ENCODE results near the gene USP21. TPM values are rescaled to one million over a fixed set of nuclear protein-coding genes. Genes with fewer than 3 reads are reported as not detected.

USP21 gene
- total and polyA plus RNA-seq, 2 of the 13 experiments (the other 11 are each of a cell fraction or from before 2014, with no cell fraction given), result 10.1 to 33.1 TPM

DNA sequence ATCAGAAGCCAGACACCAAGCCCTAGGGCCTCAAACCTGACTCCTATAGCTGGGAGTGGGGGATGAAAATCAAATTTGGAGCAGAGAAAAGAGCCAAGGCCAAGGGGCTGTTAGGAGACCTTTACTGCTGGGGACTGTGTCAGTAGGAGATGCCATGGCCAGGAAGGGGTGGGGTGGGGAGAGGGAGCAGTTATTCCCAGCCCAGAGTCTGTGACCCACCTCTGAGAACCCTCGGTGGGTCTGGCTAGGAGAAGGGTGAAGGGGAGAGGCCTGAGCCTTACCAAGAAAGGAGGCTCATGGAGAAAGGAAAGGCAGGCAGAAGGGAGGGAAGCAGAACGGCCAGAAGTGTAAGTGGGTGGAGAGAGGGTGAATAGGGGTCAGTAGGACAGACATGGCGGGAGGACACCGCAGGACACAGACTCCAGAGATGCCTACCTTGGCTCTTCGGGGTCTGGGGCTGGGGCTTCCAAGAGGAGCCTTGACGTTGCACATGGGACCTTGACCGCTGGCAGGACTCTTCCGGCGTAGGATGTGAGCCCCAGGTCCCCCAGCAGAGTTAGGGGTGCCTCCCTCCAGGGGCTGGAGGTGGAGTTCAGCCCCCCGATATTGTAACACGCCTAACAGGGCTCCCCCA, 38.4 kb downstream of the USP21 start:
- BruUV-seq (replicated peaks), result no TSS peak
- H4K20me1 ChIP-seq (ENCODE audit: insufficient read depth, low read length), result no peaks in the 10 kb centered on the region
- peak overlapping the region; percentile 54 to 85 (median 56) for H3K4me3 ChIP-seq (replicated peaks in 1 of 3; ENCODE audit: insufficient read depth in 1 of 3, low read depth in 2 of 3, low read length in 3 of 3)
- ChIA-PET POLR2A (interaction anchor here (0.9 to 3.5 kb wide), 10 partner anchors 19 to 202 kb away, joined by 3 to 44 read pairs (median 4); partner anchors contain the start of genes APOA2, B4GALT3, PPOX and SDHC), CTCF (ENCODE audit: low intra/inter-chr PET ratio, low total read pairs) (no interaction called here)
- H3K27me3 ChIP-seq (ENCODE audit: control insufficient read depth in 1 of 2, insufficient read depth in 2 of 2, low read length in 2 of 2), result no peaks in the 10 kb centered on the region; a peak in 1 of 5 replicates
- no peak for DNase-seq (ENCODE audit: low spot score)
- 43% methylated on average over 5 of the region's 11 CpGs for WGBS (ENCODE audit: low lambda C conversion rate)
- TF ChIP-seq SNAI1 (CRISPR knock-in tag; IDR thresholded peaks at IDR 0.05; ENCODE audit: borderline replicate concordance), result 0 out of 2 replicates have a peak, but pooled peaks have one; percentile 36
- TF ChIP-seq HNRNPL (IDR thresholded peaks at IDR 0.05; ENCODE audit: low read depth, low read length), result no peak
- no peak for TF ChIP-seq PAF1 (CRISPR knock-in tag; IDR thresholded peaks at IDR 0.05)
- 0 out of 2 replicates have a peak, but pooled peaks have one; percentile 7 for TF ChIP-seq ARNT2 (CRISPR knock-in tag; IDR thresholded peaks at IDR 0.05; ENCODE audit: low read depth)
- TF ChIP-seq ZNF776 (CRISPR knock-in tag; IDR thresholded peaks at IDR 0.05), result 0 out of 2 replicates have a peak, but pooled peaks have one; percentile 53
- no peak for TF ChIP-seq ZNF619 (CRISPR knock-in tag; IDR thresholded peaks at IDR 0.05)
- TF ChIP-seq TRIM24 (CRISPR knock-in tag; IDR thresholded peaks at IDR 0.05), result no peak
- H3K9ac ChIP-seq (ENCODE audit: insufficient read depth, low read depth, low read length), result peak overlapping the region; percentile 56
- intact Hi-C loops (cut with micrococcal nuclease; ENCODE audit: unreplicated experiment) (loop anchor here (1.0 kb wide), 1 partner anchor 28 kb away; no protein-coding TSS in a partner anchor), in situ Hi-C loops (cut with HindIII; ENCODE audit: extremely low pct_ligation_motif_present, low pct_unique_long_range_greater_than_20kb) (loop anchor here (5.0 kb wide), 1 partner anchor 185 kb away; no protein-coding TSS in a partner anchor)
- no peak for FAIRE-seq
- H3K79me2 ChIP-seq (ENCODE audit: insufficient read depth, low read length), result peaks cover 3% of the 10 kb centered on the region
- H3K4me2 ChIP-seq (ENCODE audit: low read depth, low read length), result peak overlapping the region; percentile 98
- no peak overlapping the region for H3K27ac ChIP-seq (ENCODE audit: extremely low read length, insufficient read depth, low read length)
- peaks cover 69% of the 10 kb centered on the region for H3K4me1 ChIP-seq (ENCODE audit: insufficient read depth, low read length)
- no peak overlapping the region for H2AFZ ChIP-seq (ENCODE audit: low read length)
- H3K9me3 ChIP-seq (ENCODE audit: low read length), result no peaks in the 10 kb centered on the region
- ATAC-seq, result no peak
- H3K36me3 ChIP-seq (replicated peaks in 1 of 2; ENCODE audit: control insufficient read depth in 1 of 2, insufficient read depth in 2 of 2, low read length in 2 of 2), result no peaks in the 10 kb centered on the region
